ENCODE measurements around the gene ANGPTL3.
A peak's percentile ranks its signal among the peaks of the same experiment; 100 is the strongest.
"Not testable (repeated sequence)": the region's sequence is repeated elsewhere in the genome, so short reads cannot be mapped to it uniquely, and the experiment has no call there.

Gene ANGPTL3
- total RNA-seq = 0 reads per million in 2 donors

GRCh38 chr1:62597281-62597680 is at the start of gene ANGPTL3:
ANGPTL3 (plus strand) TSS chr1:62597520; CDS start chr1:62597567, 47 bp downstream.
- DNase-seq = no peak

- DNase-seq = no peak
Measured at GRCh38 chr1:62561306-62561705, 36.0 kb upstream of the ANGPTL3 start.

DNA sequence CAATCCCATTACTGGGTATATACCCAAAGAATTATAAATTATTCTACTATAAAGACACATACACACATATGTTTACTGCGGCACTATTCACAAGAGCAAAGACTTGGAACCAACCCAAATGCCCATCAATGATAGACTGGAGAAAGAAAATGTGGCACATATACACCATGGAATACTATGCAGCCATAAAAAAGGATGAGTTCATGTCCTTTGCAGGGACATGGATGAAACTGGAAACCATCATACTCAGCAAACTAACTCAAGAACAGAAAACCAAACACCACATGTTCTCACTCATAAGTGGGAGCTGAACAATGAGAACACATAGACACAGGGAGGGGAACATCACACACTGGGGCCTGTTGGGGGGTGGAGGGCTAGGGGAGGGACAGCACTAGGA is 30.1 kb upstream of the ANGPTL3 start:
- not testable (repeated sequence) for DNase-seq

DNA sequence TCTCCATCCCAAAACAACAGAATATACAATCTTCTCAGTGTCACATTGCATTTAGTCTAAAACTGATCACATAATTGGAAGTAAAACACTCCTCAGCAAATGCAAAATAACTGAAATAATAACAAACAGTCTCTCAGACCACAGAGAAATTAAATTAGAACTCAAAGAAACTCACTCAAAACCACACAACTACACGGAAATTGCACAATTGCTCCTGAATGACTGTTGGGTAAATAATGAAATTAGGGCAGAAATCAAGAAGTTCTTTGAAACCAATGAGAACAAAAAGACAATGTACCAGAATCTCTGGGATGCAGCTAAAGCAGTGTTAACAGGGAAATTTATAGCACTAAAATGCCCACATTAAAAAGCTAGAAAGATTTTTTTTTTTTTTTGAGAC is 29.4 kb upstream of the ANGPTL3 start:
- peak in 1 of 5 experiments; percentile 7 for DNase-seq

GRCh38 chr1:62571517-62571916 is 25.8 kb upstream of the ANGPTL3 start:
- not testable (repeated sequence) for DNase-seq

DNA sequence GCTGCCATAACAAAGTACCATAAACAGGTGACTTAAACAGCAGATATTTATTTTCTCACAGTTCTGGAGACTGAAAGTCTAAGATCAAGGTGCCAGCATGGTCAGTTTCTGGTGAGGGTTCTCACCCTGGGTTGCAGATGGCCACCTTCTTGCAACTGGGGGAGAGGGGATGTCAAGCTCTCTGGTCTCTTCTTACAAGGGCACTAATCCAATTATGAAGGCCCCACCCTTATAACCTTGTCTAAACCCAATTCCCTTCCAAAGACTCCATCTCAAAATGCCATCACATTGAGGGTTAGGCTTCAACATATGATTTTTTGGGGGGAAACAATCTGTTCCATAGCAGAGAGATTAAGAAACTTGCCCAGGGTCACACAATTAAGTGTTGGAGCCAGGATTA is 24.8 kb upstream of the ANGPTL3 start:
- DNase-seq = no peak

- DNase-seq = no peak
Measured at GRCh38 chr1:62573675-62574074, 23.6 kb upstream of the ANGPTL3 start.

- no peak for DNase-seq
Measured at GRCh38 chr1:62585469-62586155, 11.7 kb upstream of the ANGPTL3 start.

DNA sequence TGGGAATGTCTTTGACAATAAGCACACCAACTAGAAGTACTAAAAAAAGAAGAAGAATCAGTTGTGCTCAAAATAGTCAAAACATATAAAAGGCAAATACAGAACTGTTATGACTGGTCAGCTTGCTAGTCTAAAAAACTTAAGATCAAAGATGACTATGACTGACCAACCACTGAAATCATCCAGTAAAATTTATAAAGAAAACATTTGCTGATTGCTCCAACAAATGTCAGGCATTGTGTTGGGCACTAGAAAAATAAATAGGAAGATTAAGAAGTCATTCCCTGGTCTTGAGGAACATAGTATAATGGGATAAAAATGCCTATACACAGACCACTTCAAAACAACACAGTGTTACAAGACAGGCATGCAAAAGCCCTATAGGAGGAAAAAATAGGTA is 9.3 kb upstream of the ANGPTL3 start:
- DNase-seq = peak in 1 of 5 experiments; percentile 4

DNA sequence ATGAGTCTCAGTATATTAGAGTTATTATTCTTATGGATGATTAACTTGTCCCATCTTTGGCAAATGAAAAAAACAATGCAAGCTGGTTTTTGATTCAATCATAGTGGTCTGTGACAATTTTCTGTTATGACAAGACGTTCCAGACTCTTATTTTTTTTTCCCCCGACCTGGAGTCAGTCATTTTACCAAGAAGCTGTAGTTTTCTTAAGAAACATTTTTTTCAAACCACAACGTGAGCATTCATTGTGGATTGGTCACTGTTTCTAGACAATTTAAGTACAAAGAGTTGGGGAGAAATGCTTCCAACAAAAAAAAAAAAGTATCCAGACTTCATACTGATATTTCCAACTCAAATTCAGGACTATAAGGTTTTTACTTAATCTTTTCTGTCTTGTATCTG is 8.0 kb upstream of the ANGPTL3 start:
- DNase-seq = peak in 1 of 5 experiments; percentile 60

- DNase-seq = peak in 1 of 5 experiments; percentile 50
Measured at GRCh38 chr1:62590255-62590969, 6.9 kb upstream of the ANGPTL3 start.

DNA sequence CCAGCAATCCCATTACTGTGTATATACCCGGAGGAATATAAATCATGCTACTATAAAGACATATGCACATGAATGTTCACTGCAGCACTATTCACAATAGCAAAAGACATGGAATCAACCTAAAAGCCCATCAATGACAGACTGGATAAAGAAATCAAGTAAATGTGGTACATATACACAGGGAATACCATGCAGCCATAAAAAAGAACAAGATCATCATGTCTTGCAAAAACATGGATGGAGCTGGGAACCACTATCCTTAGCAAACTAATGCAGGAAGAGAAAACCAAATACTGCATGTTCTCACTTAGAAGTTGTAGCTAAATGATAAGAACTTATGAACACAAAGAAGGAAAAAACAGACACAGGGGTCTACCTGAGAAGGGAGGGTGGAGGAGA is 6.4 kb upstream of the ANGPTL3 start:
- DNase-seq = no peak

DNA sequence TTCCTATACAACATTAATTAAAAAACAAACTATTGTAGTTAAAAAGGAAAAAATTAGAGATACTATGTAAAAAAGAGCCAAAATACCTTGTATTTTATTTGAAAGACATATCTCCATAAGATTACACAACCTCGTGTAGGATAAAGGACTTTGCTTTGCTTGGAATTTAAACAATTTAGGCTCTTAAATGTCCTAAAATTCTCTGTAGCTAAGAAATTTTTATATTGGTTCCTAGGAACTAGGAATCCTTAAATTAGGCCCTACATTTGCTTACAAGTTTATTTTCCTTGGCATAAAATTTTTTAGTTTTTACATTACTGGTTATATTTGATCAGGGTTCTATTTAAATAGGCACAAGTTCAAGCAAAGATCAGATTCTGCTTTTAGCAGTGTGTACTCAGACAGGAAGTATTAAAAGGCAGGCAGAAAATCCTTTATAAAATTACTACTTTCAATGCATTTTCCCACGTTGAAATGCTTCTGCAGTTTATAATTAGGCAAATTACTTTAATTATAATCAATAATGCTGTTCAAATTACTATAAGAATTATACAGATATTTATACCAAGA is 3.4 kb upstream of the ANGPTL3 start:
- no peak for DNase-seq

DNA sequence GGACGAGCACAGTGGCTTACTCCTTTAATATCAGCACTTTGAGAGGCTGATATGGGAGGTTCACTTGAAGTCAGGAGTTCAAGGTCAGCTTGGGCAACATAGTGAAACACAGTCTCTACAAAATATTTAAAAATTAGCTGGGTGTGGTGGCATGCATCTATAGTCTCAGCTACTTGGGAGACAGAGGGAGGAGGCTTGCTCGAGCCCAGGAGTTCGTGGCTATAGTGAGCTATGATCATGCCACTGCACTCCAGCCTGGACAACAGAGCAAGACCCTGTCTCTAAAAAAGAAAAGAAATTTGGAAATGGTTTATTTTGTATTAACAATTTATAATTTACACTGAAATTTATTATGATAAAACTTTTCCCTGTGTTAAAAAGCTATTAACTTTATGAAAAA is 1.7 kb upstream of the ANGPTL3 start:
- no peak for DNase-seq

DNA sequence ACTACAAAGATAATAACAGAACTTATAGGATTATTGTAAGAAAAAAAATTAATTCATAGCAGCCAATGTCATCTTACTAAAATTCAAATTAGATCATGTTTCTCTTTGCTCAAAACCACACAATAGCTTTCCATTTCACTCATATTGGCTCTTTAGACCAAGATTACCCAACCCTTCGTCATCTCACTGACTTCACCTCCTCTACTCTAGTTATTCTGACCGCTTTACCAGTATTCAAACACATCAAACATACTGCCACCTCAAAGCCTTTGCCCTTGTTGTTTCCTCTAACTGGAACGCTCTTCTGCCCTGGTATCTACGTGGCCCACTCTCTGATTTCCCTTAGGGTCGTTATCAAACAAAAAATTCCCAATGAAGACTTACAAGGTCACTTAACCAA is 1.7 kb downstream of the ANGPTL3 start:
- peak in 1 of 5 experiments; percentile 78 for DNase-seq

DNA sequence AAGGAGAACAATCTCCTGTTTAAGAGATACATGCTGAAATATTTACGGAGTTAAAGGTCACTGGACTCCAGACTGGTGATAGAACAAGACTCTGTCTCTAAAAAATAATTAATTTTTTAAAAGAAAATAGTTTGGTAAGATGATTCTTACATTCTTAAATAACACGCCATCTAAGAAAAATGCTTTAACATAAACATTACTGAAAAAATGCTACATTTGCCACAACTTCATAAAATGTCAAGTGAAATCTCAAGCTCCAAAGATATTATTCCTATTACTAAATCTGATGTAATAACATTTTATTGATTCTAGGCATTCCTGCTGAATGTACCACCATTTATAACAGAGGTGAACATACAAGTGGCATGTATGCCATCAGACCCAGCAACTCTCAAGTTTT is 4.1 kb downstream of the ANGPTL3 start:
- no peak for DNase-seq

DNA sequence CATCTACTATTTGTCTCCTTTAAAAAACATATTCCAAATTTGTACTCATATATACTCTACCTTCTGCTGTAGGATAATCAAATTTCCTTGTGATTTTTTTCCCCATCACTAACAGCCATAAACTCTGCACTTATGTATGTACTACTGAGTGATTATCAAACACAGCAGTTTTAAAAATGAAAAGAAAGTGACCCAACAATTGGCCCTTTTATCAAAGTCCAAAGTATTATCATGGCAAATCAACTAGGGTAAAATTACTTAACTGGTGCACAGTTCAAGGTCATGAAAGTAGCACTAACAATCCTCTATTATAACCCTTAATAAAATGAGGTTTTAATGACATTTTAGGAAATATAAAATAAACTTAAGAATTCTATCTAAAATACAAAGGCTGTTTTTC is 11.6 kb downstream of the ANGPTL3 start:
- no peak for DNase-seq

- DNase-seq = not testable (repeated sequence)
Measured at GRCh38 chr1:62610588-62610987, 13.3 kb downstream of the ANGPTL3 start.

DNA sequence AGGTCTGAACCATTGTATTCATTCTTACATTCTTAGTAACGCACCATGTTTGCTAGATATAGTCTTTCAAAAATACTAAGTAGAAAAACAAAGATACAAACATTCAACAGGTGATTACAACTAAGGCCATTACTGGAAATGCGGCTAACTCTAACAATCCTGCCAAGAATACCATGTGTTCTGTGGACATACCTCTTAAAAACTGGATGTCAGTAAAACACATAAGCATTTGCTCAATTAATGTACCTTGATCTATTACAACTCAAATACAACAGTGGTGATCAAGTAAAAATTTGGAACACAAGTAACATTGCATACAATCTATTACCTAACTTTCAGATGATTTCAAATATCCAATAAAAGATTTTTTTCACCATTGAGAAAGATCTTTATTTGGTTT is 15.4 kb downstream of the ANGPTL3 start:
- no peak for DNase-seq

- DNase-seq = no peak
Measured at GRCh38 chr1:62613325-62613727, 16.0 kb downstream of the ANGPTL3 start.

GRCh38 chr1:62613890-62614289 is 16.6 kb downstream of the ANGPTL3 start:
- no peak for DNase-seq

DNA sequence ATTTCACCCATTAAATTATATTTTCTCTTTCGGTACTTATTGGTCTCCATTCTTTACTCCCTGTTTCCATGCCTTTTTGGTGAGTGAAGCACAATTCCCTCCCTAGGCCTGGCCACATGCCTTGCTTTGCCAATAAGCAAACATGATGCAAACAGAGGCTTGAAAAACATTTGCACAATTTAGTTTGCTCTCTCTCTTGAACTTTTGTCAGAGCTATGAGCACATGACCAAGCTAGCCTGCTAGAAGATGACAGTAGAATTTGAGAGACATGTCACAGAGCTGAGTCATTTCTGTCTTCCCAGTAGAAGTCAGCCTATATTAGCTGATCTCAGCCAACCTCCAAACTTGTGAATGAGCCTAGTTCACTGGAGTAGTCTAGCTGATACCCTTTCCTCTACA is 24.6 kb downstream of the ANGPTL3 start:
- peak in 1 of 5 experiments; percentile 89 for DNase-seq

- peak in 1 of 5 experiments; percentile 80 for DNase-seq
Measured at GRCh38 chr1:62625415-62625814, 28.1 kb downstream of the ANGPTL3 start.

GRCh38 chr1:62628506-62628905 is 31.2 kb downstream of the ANGPTL3 start:
- no peak for DNase-seq
